ENCODE measurements around the gene MMP20.

The MMP20 gene

DNA sequence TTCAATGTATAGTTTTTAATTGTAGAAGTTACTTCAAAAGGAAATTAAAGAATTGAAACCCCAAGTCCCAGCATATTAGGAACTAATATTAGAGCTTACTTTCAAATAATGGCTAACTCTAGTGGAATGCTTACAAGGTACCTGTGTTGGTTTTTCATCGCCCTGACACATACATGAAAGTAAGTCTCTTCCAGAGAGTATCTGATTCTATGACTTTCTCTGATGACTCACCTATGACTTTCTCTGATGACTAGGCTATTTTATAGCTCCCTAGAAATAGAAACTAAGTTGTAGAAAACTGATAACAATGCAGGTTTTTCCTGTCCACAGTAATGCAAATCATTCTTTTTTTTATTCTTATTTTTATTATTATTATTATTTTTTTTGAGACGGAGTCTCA is 61.0 kb downstream of the MMP20 start:
- H3K27ac ChIP-seq (ENCODE audit: extremely low read depth, low read depth, low read length), result no peak overlapping the region
- ChIA-PET CTCF (interaction anchor here (0.6 kb wide), 1 partner anchor 222 kb away, joined by 3 read pairs; no protein-coding TSS in a partner anchor), POLR2A (no interaction called here)
- H3K9me3 ChIP-seq (ENCODE audit: control insufficient read depth, insufficient read depth, low read depth, low read length), result no peaks in the 10 kb centered on the region
- no peak for TF ChIP-seq SP2 (tag by site-specific recombination; IDR thresholded peaks at IDR 0.05)
- TF ChIP-seq, protein P1, sequence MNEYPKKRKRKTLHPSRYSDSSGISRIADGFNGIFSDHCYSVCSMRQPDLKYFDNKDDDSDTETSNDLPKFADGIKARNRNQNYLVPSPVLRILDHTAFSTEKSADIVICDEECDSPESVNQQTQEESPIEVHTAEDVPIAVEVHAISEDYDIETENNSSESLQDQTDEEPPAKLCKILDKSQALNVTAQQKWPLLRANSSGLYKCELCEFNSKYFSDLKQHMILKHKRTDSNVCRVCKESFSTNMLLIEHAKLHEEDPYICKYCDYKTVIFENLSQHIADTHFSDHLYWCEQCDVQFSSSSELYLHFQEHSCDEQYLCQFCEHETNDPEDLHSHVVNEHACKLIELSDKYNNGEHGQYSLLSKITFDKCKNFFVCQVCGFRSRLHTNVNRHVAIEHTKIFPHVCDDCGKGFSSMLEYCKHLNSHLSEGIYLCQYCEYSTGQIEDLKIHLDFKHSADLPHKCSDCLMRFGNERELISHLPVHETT (tag by site-specific recombination; IDR thresholded peaks at IDR 0.05), result no peak
- no peak for TF ChIP-seq ZNF157 (tag by site-specific recombination; IDR thresholded peaks at IDR 0.05)
- TF ChIP-seq, protein P2, sequence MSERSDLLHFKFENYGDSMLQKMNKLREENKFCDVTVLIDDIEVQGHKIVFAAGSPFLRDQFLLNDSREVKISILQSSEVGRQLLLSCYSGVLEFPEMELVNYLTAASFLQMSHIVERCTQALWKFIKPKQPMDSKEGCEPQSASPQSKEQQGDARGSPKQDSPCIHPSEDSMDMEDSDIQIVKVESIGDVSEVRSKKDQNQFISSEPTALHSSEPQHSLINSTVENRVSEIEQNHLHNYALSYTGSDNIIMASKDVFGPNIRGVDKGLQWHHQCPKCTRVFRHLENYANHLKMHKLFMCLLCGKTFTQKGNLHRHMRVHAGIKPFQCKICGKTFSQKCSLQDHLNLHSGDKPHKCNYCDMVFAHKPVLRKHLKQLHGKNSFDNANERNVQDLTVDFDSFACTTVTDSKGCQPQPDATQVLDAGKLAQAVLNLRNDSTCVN (tag by site-specific recombination; optimal IDR thresholded peaks at IDR 0.05), result no peak
- TF ChIP-seq ZNF571 (tag by site-specific recombination; IDR thresholded peaks at IDR 0.05), result no peak
- TF ChIP-seq ZNF211 (tag by site-specific recombination; IDR thresholded peaks at IDR 0.05; ENCODE audit: low read depth), result no peak
- TF ChIP-seq ZFP37 (tag by site-specific recombination; IDR thresholded peaks at IDR 0.05), result no peak
- TF ChIP-seq ZNF626 (tag by site-specific recombination; IDR thresholded peaks at IDR 0.05), result no peak
- no peaks in the 10 kb centered on the region for H3K36me3 ChIP-seq (ENCODE audit: control insufficient read depth in 2 of 2, insufficient read depth in 1 of 2, low read length in 2 of 2)
- H3K4me1 ChIP-seq (ENCODE audit: control insufficient read depth, insufficient read depth, low read length), result no peaks in the 10 kb centered on the region
- H3K4me3 ChIP-seq (ENCODE audit: low read depth, low read length), result no peak overlapping the region

DNA sequence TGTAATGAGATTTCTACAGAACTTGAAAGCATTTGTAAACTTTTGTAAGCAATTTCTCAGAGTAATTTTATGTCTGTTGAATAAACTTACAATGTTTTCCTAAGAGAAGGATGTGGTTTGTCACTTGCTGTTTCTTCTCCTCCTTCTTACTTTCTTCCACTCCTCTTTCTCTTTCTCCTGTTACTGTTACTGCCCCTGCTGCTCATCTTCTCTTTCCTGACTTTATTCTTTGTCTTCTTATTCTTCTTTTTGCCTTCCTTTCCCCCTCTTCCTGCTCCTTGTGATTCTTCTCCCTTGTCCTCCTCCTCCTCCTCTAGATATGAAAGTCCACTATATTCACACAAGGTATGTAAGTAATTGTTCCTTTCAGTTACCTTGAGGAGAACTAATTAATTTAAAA is 63.5 kb downstream of the MMP20 start:
- ChIA-PET CTCF (interaction anchor here (1.4 kb wide), 1 partner anchor 51 kb away, joined by 3 read pairs; no protein-coding TSS in a partner anchor), POLR2A (no interaction called here)
- no peak for TF ChIP-seq BCL11B (tag by site-specific recombination; IDR thresholded peaks at IDR 0.05; ENCODE audit: low read depth)
- peak; percentile 60 for TF ChIP-seq PRDM1 (tag by site-specific recombination; IDR thresholded peaks at IDR 0.05)
- no peaks in the 10 kb centered on the region for H3K4me1 ChIP-seq (ENCODE audit: control insufficient read depth, insufficient read depth, low read length)
- no peak overlapping the region for H3K27ac ChIP-seq (ENCODE audit: extremely low read depth, low read depth, low read length)
- H3K36me3 ChIP-seq (ENCODE audit: control insufficient read depth in 2 of 2, insufficient read depth in 1 of 2, low read length in 2 of 2), result no peaks in the 10 kb centered on the region
- no peaks in the 10 kb centered on the region for H3K9me3 ChIP-seq (ENCODE audit: control insufficient read depth, insufficient read depth, low read depth, low read length)
- no peak overlapping the region for H3K4me3 ChIP-seq (ENCODE audit: low read depth, low read length)

DNA sequence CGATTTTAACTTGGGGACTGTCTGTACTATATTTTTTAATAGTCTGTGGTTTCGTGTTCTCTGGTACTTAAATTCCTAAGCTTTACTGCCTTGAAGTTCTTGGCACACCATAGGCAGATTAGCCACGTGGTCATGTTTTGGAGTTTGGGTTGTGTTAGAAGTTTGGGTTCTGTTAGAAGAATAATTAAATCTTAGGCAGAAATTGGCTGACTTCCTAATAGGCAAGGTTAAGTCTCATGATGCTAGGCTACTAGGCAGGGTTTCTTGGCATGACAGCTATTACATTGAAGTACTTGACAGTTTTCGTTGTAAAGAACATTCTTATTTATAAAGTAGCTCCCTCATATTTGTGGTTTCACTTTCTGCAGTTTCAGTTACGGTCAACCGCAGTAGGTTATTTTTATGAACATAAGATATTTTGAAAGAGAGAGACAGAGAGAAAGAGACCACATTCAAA is 64.5 kb downstream of the MMP20 start:
- H3K4me1 ChIP-seq (ENCODE audit: control insufficient read depth, insufficient read depth, low read length), result no peaks in the 10 kb centered on the region
- H3K27ac ChIP-seq (ENCODE audit: extremely low read depth, low read depth, low read length), result no peak overlapping the region
- no peaks in the 10 kb centered on the region for H3K9me3 ChIP-seq (ENCODE audit: control insufficient read depth, insufficient read depth, low read depth, low read length)
- no peak overlapping the region for H3K4me3 ChIP-seq (ENCODE audit: low read depth, low read length)
- POLR2A ChIA-PET, result no interaction called here
- no peaks in the 10 kb centered on the region for H3K36me3 ChIP-seq (ENCODE audit: control insufficient read depth in 2 of 2, insufficient read depth in 1 of 2, low read length in 2 of 2)
- CTCF ChIA-PET, result interaction anchor here (0.6 to 1.3 kb wide), 3 partner anchors 26 to 1783 kb away, joined by 3 to 6 read pairs (median 3); no protein-coding TSS in a partner anchor
- TF ChIP-seq ZNF248 (tag by site-specific recombination; IDR thresholded peaks at IDR 0.05) (no peak), ZNF544 (tag by site-specific recombination; IDR thresholded peaks at IDR 0.05) (no peak), BCL11B (tag by site-specific recombination; IDR thresholded peaks at IDR 0.05; ENCODE audit: low read depth) (no peak), ZNF623 (tag by site-specific recombination; IDR thresholded peaks at IDR 0.05) (no peak), SP7 (tag by site-specific recombination; IDR thresholded peaks at IDR 0.05) (no peak), ZNF426 (tag by site-specific recombination; IDR thresholded peaks at IDR 0.05) (no peak), OVOL3 (tag by site-specific recombination; IDR thresholded peaks at IDR 0.05) (no peak), REPIN1 (tag by site-specific recombination; IDR thresholded peaks at IDR 0.05; ENCODE audit: low read depth) (no peak), GLI2 (tag by site-specific recombination; IDR thresholded peaks at IDR 0.05; ENCODE audit: borderline replicate concordance, low read depth) (no peak)
- TF ChIP-seq, protein P3, sequence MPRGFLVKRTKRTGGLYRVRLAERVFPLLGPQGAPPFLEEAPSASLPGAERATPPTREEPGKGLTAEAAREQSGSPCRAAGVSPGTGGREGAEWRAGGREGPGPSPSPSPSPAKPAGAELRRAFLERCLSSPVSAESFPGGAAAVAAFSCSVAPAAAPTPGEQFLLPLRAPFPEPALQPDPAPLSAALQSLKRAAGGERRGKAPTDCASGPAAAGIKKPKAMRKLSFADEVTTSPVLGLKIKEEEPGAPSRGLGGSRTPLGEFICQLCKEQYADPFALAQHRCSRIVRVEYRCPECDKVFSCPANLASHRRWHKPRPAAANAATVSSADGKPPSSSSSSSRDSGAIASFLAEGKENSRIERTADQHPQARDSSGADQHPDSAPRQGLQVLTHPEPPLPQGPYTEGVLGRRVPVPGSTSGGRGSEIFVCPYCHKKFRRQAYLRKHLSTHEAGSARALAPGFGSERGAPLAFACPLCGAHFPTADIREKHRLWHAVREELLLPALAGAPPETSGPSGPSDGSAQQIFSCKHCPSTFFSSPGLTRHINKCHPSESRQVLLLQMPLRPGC (tag by site-specific recombination; IDR thresholded peaks at IDR 0.05), result no peak
- TF ChIP-seq, protein P4, sequence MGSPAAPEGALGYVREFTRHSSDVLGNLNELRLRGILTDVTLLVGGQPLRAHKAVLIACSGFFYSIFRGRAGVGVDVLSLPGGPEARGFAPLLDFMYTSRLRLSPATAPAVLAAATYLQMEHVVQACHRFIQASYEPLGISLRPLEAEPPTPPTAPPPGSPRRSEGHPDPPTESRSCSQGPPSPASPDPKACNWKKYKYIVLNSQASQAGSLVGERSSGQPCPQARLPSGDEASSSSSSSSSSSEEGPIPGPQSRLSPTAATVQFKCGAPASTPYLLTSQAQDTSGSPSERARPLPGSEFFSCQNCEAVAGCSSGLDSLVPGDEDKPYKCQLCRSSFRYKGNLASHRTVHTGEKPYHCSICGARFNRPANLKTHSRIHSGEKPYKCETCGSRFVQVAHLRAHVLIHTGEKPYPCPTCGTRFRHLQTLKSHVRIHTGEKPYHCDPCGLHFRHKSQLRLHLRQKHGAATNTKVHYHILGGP (tag by site-specific recombination; IDR thresholded peaks at IDR 0.05), result no peak
- TF ChIP-seq, protein P5, sequence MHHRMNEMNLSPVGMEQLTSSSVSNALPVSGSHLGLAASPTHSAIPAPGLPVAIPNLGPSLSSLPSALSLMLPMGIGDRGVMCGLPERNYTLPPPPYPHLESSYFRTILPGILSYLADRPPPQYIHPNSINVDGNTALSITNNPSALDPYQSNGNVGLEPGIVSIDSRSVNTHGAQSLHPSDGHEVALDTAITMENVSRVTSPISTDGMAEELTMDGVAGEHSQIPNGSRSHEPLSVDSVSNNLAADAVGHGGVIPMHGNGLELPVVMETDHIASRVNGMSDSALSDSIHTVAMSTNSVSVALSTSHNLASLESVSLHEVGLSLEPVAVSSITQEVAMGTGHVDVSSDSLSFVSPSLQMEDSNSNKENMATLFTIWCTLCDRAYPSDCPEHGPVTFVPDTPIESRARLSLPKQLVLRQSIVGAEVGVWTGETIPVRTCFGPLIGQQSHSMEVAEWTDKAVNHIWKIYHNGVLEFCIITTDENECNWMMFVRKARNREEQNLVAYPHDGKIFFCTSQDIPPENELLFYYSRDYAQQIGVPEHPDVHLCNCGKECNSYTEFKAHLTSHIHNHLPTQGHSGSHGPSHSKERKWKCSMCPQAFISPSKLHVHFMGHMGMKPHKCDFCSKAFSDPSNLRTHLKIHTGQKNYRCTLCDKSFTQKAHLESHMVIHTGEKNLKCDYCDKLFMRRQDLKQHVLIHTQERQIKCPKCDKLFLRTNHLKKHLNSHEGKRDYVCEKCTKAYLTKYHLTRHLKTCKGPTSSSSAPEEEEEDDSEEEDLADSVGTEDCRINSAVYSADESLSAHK (tag by site-specific recombination; IDR thresholded peaks at IDR 0.05), result no peak
- TF ChIP-seq, protein P6, sequence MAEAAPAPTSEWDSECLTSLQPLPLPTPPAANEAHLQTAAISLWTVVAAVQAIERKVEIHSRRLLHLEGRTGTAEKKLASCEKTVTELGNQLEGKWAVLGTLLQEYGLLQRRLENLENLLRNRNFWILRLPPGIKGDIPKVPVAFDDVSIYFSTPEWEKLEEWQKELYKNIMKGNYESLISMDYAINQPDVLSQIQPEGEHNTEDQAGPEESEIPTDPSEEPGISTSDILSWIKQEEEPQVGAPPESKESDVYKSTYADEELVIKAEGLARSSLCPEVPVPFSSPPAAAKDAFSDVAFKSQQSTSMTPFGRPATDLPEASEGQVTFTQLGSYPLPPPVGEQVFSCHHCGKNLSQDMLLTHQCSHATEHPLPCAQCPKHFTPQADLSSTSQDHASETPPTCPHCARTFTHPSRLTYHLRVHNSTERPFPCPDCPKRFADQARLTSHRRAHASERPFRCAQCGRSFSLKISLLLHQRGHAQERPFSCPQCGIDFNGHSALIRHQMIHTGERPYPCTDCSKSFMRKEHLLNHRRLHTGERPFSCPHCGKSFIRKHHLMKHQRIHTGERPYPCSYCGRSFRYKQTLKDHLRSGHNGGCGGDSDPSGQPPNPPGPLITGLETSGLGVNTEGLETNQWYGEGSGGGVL (tag by site-specific recombination; IDR thresholded peaks at IDR 0.05), result no peak

Measured in HEK293 (cell line).